H1 (cell line): Measurements from ENCODE around the gene RIN3. TPM values are rescaled to one million over a fixed set of nuclear protein-coding genes. Genes with fewer than 3 reads are reported as not detected.

Experiments used
- CTCF ChIA-PET: fragments of 300-600 bp; sonication (Branson Sonifier 250); formaldehyde crosslinking; loops from one replicate; lab custom pipeline; 2021; ENCODE audit not compliant: partially characterized antibody; lab: Charles Lee
- POLR2A ChIA-PET: fragments of 300-600 bp; sonication (Branson Sonifier 250); formaldehyde crosslinking; loops from one replicate; lab custom pipeline; 2021; ENCODE audit warnings: inconsistent platforms; ENCODE audit not compliant: partially characterized antibody; lab: Charles Lee
- DNase-seq, 2 experiments: peaks; one replicate each; pipeline versions ENCODE4 v3.0.0 to v3.0.0-alpha.2; 2010 to 2022; ENCODE audit warnings: low spot score in 2 of 2, low read depth in 1 of 2, mixed read lengths in 1 of 2
- FAIRE-seq: peaks from 2 replicates; lab custom pipeline; 2011; peaks lifted over from hg19 to GRCh38; lab: Jason Lieb, UNC
- H2AFZ ChIP-seq: 2 replicates; pipeline ENCODE4 v1.8.1; 2012; ENCODE audit warnings: low read length, inconsistent platforms
- H2AK5ac ChIP-seq: 2 replicates; pipeline ENCODE4 v1.6.1; 2013; ENCODE audit warnings: low read depth, low read length
- H2BK120ac ChIP-seq: replicated peaks from 2 replicates; pipeline ENCODE3; 2013; ENCODE audit warnings: low read depth, low read length, inconsistent platforms
- H2BK12ac ChIP-seq: 2 replicates; pipeline ENCODE4 v1.6.1; 2013; ENCODE audit warnings: low read depth, low read length
- H2BK15ac ChIP-seq: 2 replicates; pipeline ENCODE4 v1.6.1; 2013; ENCODE audit warnings: low read length
- H2BK20ac ChIP-seq: 2 replicates; pipeline ENCODE4 v1.6.1; 2013; ENCODE audit warnings: low read length
- H2BK5ac ChIP-seq: 2 replicates; pipeline ENCODE4 v1.6.1; 2013; ENCODE audit warnings: low read depth, low read length
- H3K14ac ChIP-seq: 2 replicates; pipeline ENCODE4 v1.6.1; 2013; ENCODE audit warnings: inconsistent platforms; ENCODE audit not compliant: insufficient read length
- H3K18ac ChIP-seq: 2 replicates; pipeline ENCODE4 v1.6.1; 2013; ENCODE audit warnings: low read length; ENCODE audit errors: extremely low read depth
- H3K23ac ChIP-seq: 2 replicates; pipeline ENCODE4 v1.6.1; 2013; ENCODE audit warnings: inconsistent platforms; ENCODE audit not compliant: insufficient read length
- H3K23me2 ChIP-seq: 2 replicates; pipeline ENCODE4 v1.6.1; 2013; ENCODE audit warnings: low read depth, low read length
- H3K27ac ChIP-seq: 2 replicates; pipeline ENCODE4 v1.6.1; 2011; ENCODE audit warnings: low read depth, low read length, inconsistent platforms
- H3K27me3 ChIP-seq, 4 experiments: replicated peaks in 1 of 4; 1 replicate in 1 of 4; 2 replicates in 3 of 4; pipeline versions ENCODE4 v1.6.1 to v1.8.1; 2011 to 2013; ENCODE audit warnings: low read length in 3 of 4, mild to moderate bottlenecking in 3 of 4, inconsistent platforms in 2 of 4, mixed read lengths in 2 of 4, moderate library complexity in 1 of 4; ENCODE audit not compliant: control insufficient read depth in 3 of 4, insufficient read depth in 3 of 4; ENCODE audit errors: extremely low read depth in 1 of 4
- H3K36me3 ChIP-seq, 4 experiments: 2 replicates each; pipeline versions ENCODE4 v1.6.1 to v1.8.1; 2011 to 2013; ENCODE audit warnings: mild to moderate bottlenecking in 4 of 4, low read length in 3 of 4, moderate library complexity in 2 of 4, control low read depth in 1 of 4, inconsistent platforms in 1 of 4; ENCODE audit not compliant: insufficient read depth in 4 of 4, control insufficient read depth in 2 of 4
- H3K4ac ChIP-seq: replicated peaks from 2 replicates; pipeline ENCODE3; 2013; ENCODE audit warnings: low read length, low read depth, mixed read lengths, inconsistent platforms; ENCODE audit not compliant: insufficient read length
- H3K4me1 ChIP-seq, 4 experiments: replicated peaks in 1 of 4; 1 replicate in 1 of 4; 2 replicates in 3 of 4; pipeline versions ENCODE4 v1.6.1 to v1.8.1; 2011 to 2013; ENCODE audit warnings: low read length in 3 of 4, inconsistent platforms in 2 of 4, mixed read lengths in 1 of 4; ENCODE audit not compliant: insufficient read depth in 4 of 4, control insufficient read depth in 3 of 4
- H3K4me2 ChIP-seq, 2 experiments: 2 replicates each; pipeline versions ENCODE4 v1.6.1 to v1.8.1; 2011 to 2013; ENCODE audit warnings: low read depth in 2 of 2, low read length in 2 of 2, control low read depth in 1 of 2, inconsistent platforms in 1 of 2, mild to moderate bottlenecking in 1 of 2; ENCODE audit not compliant: insufficient read depth in 1 of 2
- H3K4me3 ChIP-seq, 4 experiments: fragments of 200-600, 300-600 bp in 1 of 4; sonication (generic), shearing (Covaris generic), sonication (Bioruptor Twin) in 1 of 4; 2 replicates each; pipeline versions ENCODE4 v1.5.1 to v1.8.1; 2011 to 2016; ENCODE audit warnings: low read length in 4 of 4, low read depth in 3 of 4, control low read depth in 2 of 4, inconsistent platforms in 2 of 4, mild to moderate bottlenecking in 2 of 4, mixed read lengths in 1 of 4, moderate library complexity in 1 of 4; ENCODE audit not compliant: insufficient read depth in 2 of 4; ENCODE audit errors: extremely low read depth in 1 of 4
- H3K56ac ChIP-seq: replicated peaks from 2 replicates; pipeline ENCODE3; 2013; ENCODE audit warnings: low read depth, mild to moderate bottlenecking, mixed read lengths, low read length, inconsistent platforms; ENCODE audit not compliant: insufficient read length
- H3K79me1 ChIP-seq: 2 replicates; pipeline ENCODE4 v1.6.1; 2013; ENCODE audit warnings: low read depth, low read length, control low read depth
- H3K79me2 ChIP-seq, 2 experiments: 2 replicates each; pipeline versions ENCODE4 v1.6.1 to v1.8.1; 2012 to 2013; ENCODE audit warnings: low read length in 2 of 2, mild to moderate bottlenecking in 2 of 2, inconsistent platforms in 1 of 2; ENCODE audit not compliant: insufficient read depth in 2 of 2, control insufficient read depth in 1 of 2
- H3K9ac ChIP-seq, 4 experiments: replicated peaks in 1 of 4; 1 replicate in 1 of 4; 2 replicates in 3 of 4; pipeline versions ENCODE4 v1.6.1 to v1.8.1; 2011 to 2013; ENCODE audit warnings: low read depth in 3 of 4, low read length in 3 of 4, control low read depth in 2 of 4, mild to moderate bottlenecking in 2 of 4, moderate library complexity in 2 of 4, inconsistent platforms in 1 of 4; ENCODE audit errors: extremely low read depth in 1 of 4
- H3K9me3 ChIP-seq, 2 experiments: 2 replicates each; pipeline versions ENCODE4 v1.6.1 to v1.8.1; 2012 to 2013; ENCODE audit warnings: mild to moderate bottlenecking in 2 of 2, moderate library complexity in 2 of 2, control low read depth in 1 of 2, inconsistent platforms in 1 of 2, low read depth in 1 of 2, low read length in 1 of 2, mixed read lengths in 1 of 2; ENCODE audit not compliant: insufficient read depth in 2 of 2
- H4K20me1 ChIP-seq, 2 experiments: replicated peaks in 1 of 2; 2 replicates each; pipeline versions ENCODE3 to v1.8.1; 2011 to 2013; ENCODE audit warnings: inconsistent platforms in 2 of 2, low read length in 2 of 2, mild to moderate bottlenecking in 1 of 2; ENCODE audit not compliant: insufficient read depth in 2 of 2, control insufficient read depth in 1 of 2
- H4K5ac ChIP-seq: 2 replicates; pipeline ENCODE4 v1.6.1; 2013; ENCODE audit warnings: low read length, low read depth, mixed read lengths, inconsistent platforms; ENCODE audit not compliant: insufficient read length
- H4K8ac ChIP-seq: 2 replicates; pipeline ENCODE4 v1.8.0; 2013; ENCODE audit warnings: mild to moderate bottlenecking, moderate library complexity, low read length, inconsistent platforms; ENCODE audit not compliant: insufficient read depth; ENCODE audit errors: extremely low read depth
- H4K91ac ChIP-seq: replicated peaks from 2 replicates; pipeline ENCODE3; 2013; ENCODE audit warnings: low read length, mixed read lengths, inconsistent platforms; ENCODE audit not compliant: insufficient read length
- BRCA1 ChIP-seq: IDR thresholded peaks from 2 replicates; pipeline ENCODE4 v1.6.1; 2012; ENCODE audit warnings: low read depth, low read length, improper control_type of control experiment
- EP300 ChIP-seq, 2 experiments: IDR thresholded peaks; 1 replicate in 1 of 2; 2 replicates in 1 of 2; pipeline ENCODE4 v1.6.1; 2011 to 2012; ENCODE audit warnings: low read depth in 2 of 2, low read length in 2 of 2, mild to moderate bottlenecking in 2 of 2, borderline replicate concordance in 1 of 2, inconsistent platforms in 1 of 2, moderate library complexity in 1 of 2
- FOSL1 ChIP-seq: IDR thresholded peaks from 2 replicates; pipeline ENCODE4 v1.6.1; 2011; ENCODE audit warnings: mild to moderate bottlenecking, low read depth, low read length, moderate library complexity; ENCODE audit not compliant: insufficient read depth
- HDAC6 ChIP-seq: IDR thresholded peaks from one replicate; pipeline ENCODE4 v1.7.1; 2012; ENCODE audit warnings: low read depth, mild to moderate bottlenecking, inconsistent platforms, low read length, moderate library complexity
- MAFK ChIP-seq: IDR thresholded peaks from 2 replicates; pipeline ENCODE4 v1.6.1; 2012; ENCODE audit warnings: low read depth, mild to moderate bottlenecking, improper control_type of control experiment, low read length
- MAX ChIP-seq: IDR thresholded peaks from 2 replicates; pipeline ENCODE4 v1.6.1; 2012; ENCODE audit warnings: inconsistent platforms
- RFX5 ChIP-seq: IDR thresholded peaks from 2 replicates; pipeline ENCODE4 v1.6.1; 2011; ENCODE audit warnings: low read depth, low read length, improper control_type of control experiment, borderline replicate concordance
- SIX5 ChIP-seq: IDR thresholded peaks from 2 replicates; pipeline ENCODE4 v1.6.1; 2011; ENCODE audit warnings: mild to moderate bottlenecking, low read depth, low read length
- TAF1 ChIP-seq: IDR thresholded peaks from 2 replicates; pipeline ENCODE4 v1.6.1; 2011; ENCODE audit warnings: mild to moderate bottlenecking, low read depth, low read length
- YY1 ChIP-seq: IDR thresholded peaks from 2 replicates; pipeline ENCODE4 v1.6.1; 2011; ENCODE audit warnings: low read depth, mild to moderate bottlenecking, low read length
- WGBS, 2 experiments: shearing (Covaris generic) in 1 of 2; methylation state at CpG; one replicate each; pipeline versions ENCODE4 v1.1.6 to v1.1.7; 2013 to 2015; ENCODE audit warnings: low lambda C conversion rate in 2 of 2, mixed read lengths in 2 of 2, inconsistent platforms in 1 of 2, low coverage in 1 of 2, missing lambda C conversion rate in 1 of 2; ENCODE audit not compliant: insufficient replicate concordance in 2 of 2, insufficient coverage in 1 of 2, insufficient read length in 1 of 2; ENCODE audit errors: extremely low coverage in 1 of 2, missing lambda C conversion rate in 1 of 2; 5-methylcytosine and 5-hydroxymethylcytosine counted together
- polyA plus RNA-seq, 7 experiments: library from polyadenylated mRNA; depleted of rRNA in 3 of 7; stranded (reverse) in 5 of 7; unstranded in 2 of 7; fragments of >200 nt in 5 of 7; fragments of 200-250 nt in 2 of 7; gene quantifications; 1 replicate in 5 of 7; 2 replicates in 1 of 7; 4 replicates in 1 of 7; pipeline versions ENCODE4 v1.2.1 to v1.2.3, GENCODE V29; 2011 to 2013; ENCODE audit warnings: missing spikeins in 2 of 7, mixed read lengths in 2 of 7
- total RNA-seq: library from RNA; stranded (reverse); fragmentation: NEBNext Ultra II Directional; extraction: Animal tissue kit (Norgen Biotek cat#: 25700); gene quantifications from 2 replicates; pipeline ENCODE4 v1.2.1, GENCODE V29; 2021

Gene RIN3
- total and polyA plus RNA-seq, 2 of the 8 experiments (the other 6 are each of a cell fraction or from before 2014, with no cell fraction given): 0.59 to 1.5 TPM

GRCh38 chr14:92538412-92538985 is 24.9 kb downstream of the RIN3 start:
- H3K27ac ChIP-seq: no peak overlapping the region
- no peak overlapping the region for H3K4me3 ChIP-seq
- no peak overlapping the region for H2BK120ac ChIP-seq
- H4K5ac ChIP-seq: no peak overlapping the region
- H3K4me2 ChIP-seq: no peak overlapping the region
- H2BK15ac ChIP-seq: no peak overlapping the region
- no peak overlapping the region for H2BK5ac ChIP-seq
- H2BK12ac ChIP-seq: no peak overlapping the region
- no peak for FAIRE-seq
- CTCF ChIA-PET: interaction anchor here (0.7 to 1.3 kb wide), 7 partner anchors 15 to 354 kb away, joined by 3 to 4 read pairs (median 3); no protein-coding TSS in a partner anchor
- no peak overlapping the region for H2AFZ ChIP-seq
- H2AK5ac ChIP-seq: no peak overlapping the region
- H3K79me1 ChIP-seq: no peaks in the 10 kb centered on the region
- H3K4me1 ChIP-seq: peaks cover 0 to 3% (median 0%) of the 10 kb centered on the region in 4 experiments; a peak in 3 of 7 replicates
- no peaks in the 10 kb centered on the region for H3K27me3 ChIP-seq
- H4K91ac ChIP-seq: no peak overlapping the region
- no peaks in the 10 kb centered on the region for H4K20me1 ChIP-seq
- no peaks in the 10 kb centered on the region for H3K9me3 ChIP-seq
- H3K79me2 ChIP-seq: no peaks in the 10 kb centered on the region
- no peak overlapping the region for H3K9ac ChIP-seq
- no peak overlapping the region for H4K8ac ChIP-seq
- H3K23ac ChIP-seq: no peak overlapping the region
- POLR2A ChIA-PET: no interaction called here
- DNase-seq: no peak
- H2BK20ac ChIP-seq: no peak overlapping the region
- H3K18ac ChIP-seq: no peak overlapping the region
- no peaks in the 10 kb centered on the region for H3K23me2 ChIP-seq
- no peak overlapping the region for H3K56ac ChIP-seq
- H3K36me3 ChIP-seq: no peaks in the 10 kb centered on the region
- whole genome bisulfite sequencing, 2 experiments: 74% methylated on average over 6 of the region's 6 CpGs; no CpG with 5 or more reads in 1 of the 2 experiments
- no peak overlapping the region for H3K14ac ChIP-seq
- no peak overlapping the region for H3K4ac ChIP-seq
- no peak for TF ChIP-seq MAX
- no peak for TF ChIP-seq MAFK
- no peak for TF ChIP-seq RFX5
- TF ChIP-seq SIX5: no peak
- no peak for TF ChIP-seq EP300 (IDR thresholded peaks at IDR 0.05; ENCODE audit: borderline replicate concordance in 1 of 2, low read depth in 2 of 2, low read length in 2 of 2)
- TF ChIP-seq BRCA1: no peak
- no peak for TF ChIP-seq TAF1
- TF ChIP-seq HDAC6: no peak
- TF ChIP-seq FOSL1: no peak
- TF ChIP-seq YY1: no peak
